Measurements from ENCODE around the gene PLET1.
A peak's percentile ranks its signal among the peaks of the same experiment; 100 is the strongest.

Gene PLET1

DNA sequence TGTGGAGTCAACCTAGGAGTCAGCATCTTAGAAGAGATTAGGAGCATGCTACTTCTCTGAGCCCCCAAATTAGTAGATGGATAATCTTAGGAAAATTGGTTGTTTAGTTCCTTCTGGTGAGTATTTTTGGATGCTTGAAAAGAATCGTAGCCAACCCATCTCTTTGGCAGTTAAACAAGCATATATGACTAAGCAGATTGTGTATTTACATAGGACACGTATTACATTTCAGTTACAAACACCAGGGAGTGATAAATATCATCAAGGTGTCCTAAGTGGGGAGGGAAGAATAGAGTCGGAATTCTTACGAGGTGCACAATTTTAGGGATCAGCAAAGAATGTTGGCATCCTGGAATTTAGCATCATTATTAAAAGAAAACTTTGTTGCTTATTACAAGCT, 13.5 kb downstream of the PLET1 start:
- no peak for TF ChIP-seq CTCF (conservative IDR thresholded peaks at IDR 0.05; ENCODE audit: low read depth, low read length)
- DNase-seq (ENCODE audit: low read depth), result no peak
- H3K4me3 ChIP-seq (ENCODE audit: low read length), result no peak overlapping the region

DNA sequence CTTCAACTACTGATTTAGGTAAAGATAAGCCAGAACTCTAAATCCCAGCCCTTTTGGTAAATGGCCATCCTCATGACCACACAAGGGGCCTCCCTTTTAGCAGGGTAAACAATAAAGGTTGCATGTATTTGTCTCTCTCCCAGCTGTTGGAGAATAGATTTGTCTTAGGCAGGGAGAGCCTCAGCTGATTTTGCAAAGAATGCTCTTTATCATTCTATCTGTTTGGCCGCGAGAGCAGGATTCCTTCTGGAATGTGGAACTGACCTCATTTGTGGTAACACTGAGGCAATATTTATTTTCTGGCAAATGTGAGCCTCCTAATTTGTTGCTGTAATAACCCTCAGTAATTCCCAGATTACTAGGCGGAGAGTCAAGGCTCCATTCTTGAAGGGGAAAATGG, 19.2 kb downstream of the PLET1 start:
- no peak overlapping the region for H3K4me3 ChIP-seq (ENCODE audit: low read length)
- peak; percentile 64 for DNase-seq (ENCODE audit: low read depth)
- no peak for TF ChIP-seq CTCF (conservative IDR thresholded peaks at IDR 0.05; ENCODE audit: low read depth, low read length)

- no peak for DNase-seq (ENCODE audit: low read depth)
- no peak overlapping the region for H3K4me3 ChIP-seq (ENCODE audit: low read length)
- TF ChIP-seq CTCF (conservative IDR thresholded peaks at IDR 0.05; ENCODE audit: low read depth, low read length), result no peak
These were observed 22.6 kb downstream of the PLET1 start for GRCh38 chr11:112238041-112238440.

- no peak for TF ChIP-seq CTCF (conservative IDR thresholded peaks at IDR 0.05; ENCODE audit: low read depth, low read length)
- DNase-seq (ENCODE audit: low read depth), result no peak
- H3K4me3 ChIP-seq (ENCODE audit: low read length), result no peak overlapping the region
These were observed 23.2 kb downstream of the PLET1 start for GRCh38 chr11:112237451-112237850.

GRCh38 chr11:112235750-112236390, 24.8 kb downstream of the PLET1 start:
- no peak overlapping the region for H3K4me3 ChIP-seq (ENCODE audit: low read length)
- DNase-seq (ENCODE audit: low read depth), result no peak
- no peak for TF ChIP-seq CTCF (conservative IDR thresholded peaks at IDR 0.05; ENCODE audit: low read depth, low read length)

DNA sequence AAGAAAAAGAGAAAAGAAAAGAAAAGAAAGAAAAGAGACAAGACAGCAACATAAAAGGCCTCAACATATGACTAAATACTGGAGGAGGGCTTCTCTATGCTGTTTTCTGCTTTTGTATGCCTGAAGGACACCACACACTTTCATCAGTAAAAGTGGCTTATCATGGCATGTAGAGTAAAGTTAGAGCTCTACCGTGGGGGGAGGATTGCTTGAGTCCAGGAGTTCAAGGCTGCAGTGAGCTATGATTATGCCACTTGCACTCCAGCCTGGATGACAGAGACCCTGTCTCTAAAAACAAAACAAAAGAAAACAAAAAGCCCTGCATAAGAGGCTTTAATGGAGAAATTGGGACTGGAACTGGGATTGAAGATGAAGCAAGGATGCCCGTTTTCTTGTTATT, 28.7 kb downstream of the PLET1 start:
- no peak for DNase-seq (ENCODE audit: low read depth)
- TF ChIP-seq CTCF (conservative IDR thresholded peaks at IDR 0.05; ENCODE audit: low read depth, low read length), result no peak
- no peak overlapping the region for H3K4me3 ChIP-seq (ENCODE audit: low read length)

GRCh38 chr11:112229746-112230433, 30.8 kb downstream of the PLET1 start:
- no peak overlapping the region for H3K4me3 ChIP-seq (ENCODE audit: low read length)
- DNase-seq (ENCODE audit: low read depth), result no peak
- TF ChIP-seq CTCF (conservative IDR thresholded peaks at IDR 0.05; ENCODE audit: low read depth, low read length), result no peak

All from retinal pigment epithelial cell (primary cell).